ENCODE data around the gene ARHGAP42. TPM values are rescaled to one million over a fixed set of nuclear protein-coding genes. Genes with fewer than 3 reads are reported as not detected.
A peak's percentile ranks its signal among the peaks of the same experiment; 100 is the strongest.

ARHGAP42 gene
- total RNA-seq, 1 experiment from 2014 or later: 8.0 TPM

- Histone ChIP-seq H3K4me1 (ENCODE audit: insufficient read depth, low read length, poor library complexity, severe bottlenecking) (peaks cover 7% of the 10 kb centered on the region), H3K27ac (ENCODE audit: low read depth, low read length, poor library complexity, severe bottlenecking) (no peak overlapping the region), H3K36me3 (ENCODE audit: insufficient read depth, low read length, poor library complexity, severe bottlenecking) (no peaks in the 10 kb centered on the region), H3K4me3 (ENCODE audit: low read depth, low read length, poor library complexity, severe bottlenecking) (no peak overlapping the region), H3K27me3 (replicated peaks; ENCODE audit: insufficient read depth, low read depth, low read length, poor library complexity) (no peaks in the 10 kb centered on the region), H3K9me3 (ENCODE audit: low read depth, low read length, poor library complexity, severe bottlenecking) (no peaks in the 10 kb centered on the region)
- TF ChIP-seq, protein P1, sequence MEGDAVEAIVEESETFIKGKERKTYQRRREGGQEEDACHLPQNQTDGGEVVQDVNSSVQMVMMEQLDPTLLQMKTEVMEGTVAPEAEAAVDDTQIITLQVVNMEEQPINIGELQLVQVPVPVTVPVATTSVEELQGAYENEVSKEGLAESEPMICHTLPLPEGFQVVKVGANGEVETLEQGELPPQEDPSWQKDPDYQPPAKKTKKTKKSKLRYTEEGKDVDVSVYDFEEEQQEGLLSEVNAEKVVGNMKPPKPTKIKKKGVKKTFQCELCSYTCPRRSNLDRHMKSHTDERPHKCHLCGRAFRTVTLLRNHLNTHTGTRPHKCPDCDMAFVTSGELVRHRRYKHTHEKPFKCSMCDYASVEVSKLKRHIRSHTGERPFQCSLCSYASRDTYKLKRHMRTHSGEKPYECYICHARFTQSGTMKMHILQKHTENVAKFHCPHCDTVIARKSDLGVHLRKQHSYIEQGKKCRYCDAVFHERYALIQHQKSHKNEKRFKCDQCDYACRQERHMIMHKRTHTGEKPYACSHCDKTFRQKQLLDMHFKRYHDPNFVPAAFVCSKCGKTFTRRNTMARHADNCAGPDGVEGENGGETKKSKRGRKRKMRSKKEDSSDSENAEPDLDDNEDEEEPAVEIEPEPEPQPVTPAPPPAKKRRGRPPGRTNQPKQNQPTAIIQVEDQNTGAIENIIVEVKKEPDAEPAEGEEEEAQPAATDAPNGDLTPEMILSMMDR (conservative IDR thresholded peaks at IDR 0.05; ENCODE audit: low read depth, low read length): no peak
- no peak for TF ChIP-seq EZH2 (IDR thresholded peaks at IDR 0.05; ENCODE audit: borderline replicate concordance, low read depth, low read length, poor library complexity, severe bottlenecking)
- ChIA-PET POLR2A (ENCODE audit: low non-redundant PET) (no interaction called here), CTCF (no interaction called here)
- BruUV-seq (replicated peaks): no TSS peak
- intact Hi-C loops (cut with micrococcal nuclease; ENCODE audit: unreplicated experiment): no loop called here
- peak; percentile 46 for DNase-seq (ENCODE audit: low spot score)
Observed at GRCh38 chr11:100849009-100849900, 162.2 kb downstream of the ARHGAP42 start.

DNA sequence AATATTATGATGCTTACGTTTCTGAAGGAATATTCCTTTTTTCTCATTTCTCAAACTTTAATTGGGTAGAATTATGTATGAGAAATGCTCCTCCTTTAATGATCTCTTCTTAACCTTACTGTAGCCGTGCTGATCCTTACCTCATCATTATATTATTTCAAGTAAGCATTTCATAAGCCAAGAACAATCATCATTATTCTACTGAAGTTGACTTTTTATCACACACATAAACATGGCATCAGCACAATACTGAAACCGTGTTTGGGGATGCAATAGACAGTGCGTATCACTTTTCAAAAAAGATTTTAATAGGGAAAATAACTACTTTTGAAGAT lies 162.8 kb downstream of the ARHGAP42 start:
- POLR2A ChIA-PET (ENCODE audit: low non-redundant PET): no interaction called here
- intact Hi-C loops (cut with micrococcal nuclease; ENCODE audit: unreplicated experiment): no loop called here

DNA sequence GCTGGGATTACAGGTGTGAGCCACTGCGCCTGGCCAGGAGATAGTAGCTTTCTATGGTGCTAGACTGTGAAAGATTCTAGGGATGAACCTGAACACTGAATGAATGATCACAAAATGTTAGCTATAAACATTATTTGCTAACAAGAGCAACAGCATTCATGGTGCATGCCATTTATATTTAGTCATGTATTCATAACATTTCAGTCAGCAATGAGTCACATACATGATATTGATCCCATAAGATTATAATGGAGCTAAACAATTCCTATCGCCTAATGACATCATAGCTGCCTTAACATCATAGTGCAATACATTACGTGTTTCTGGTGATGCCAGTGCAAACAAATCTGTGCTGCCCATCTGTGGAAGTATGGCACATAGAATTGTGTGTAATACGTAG lies 164.1 kb downstream of the ARHGAP42 start:
- CTCF ChIA-PET: no interaction called here

More for the DNA sequence above, 162.8 kb downstream of the ARHGAP42 start:
- Histone ChIP-seq H3K4me1 (ENCODE audit: insufficient read depth, low read length, poor library complexity, severe bottlenecking) (peaks cover 7% of the 10 kb centered on the region), H3K9me3 (ENCODE audit: low read depth, low read length, poor library complexity, severe bottlenecking) (no peaks in the 10 kb centered on the region), H3K27me3 (replicated peaks; ENCODE audit: insufficient read depth, low read depth, low read length, poor library complexity) (no peaks in the 10 kb centered on the region), H3K27ac (ENCODE audit: low read depth, low read length, poor library complexity, severe bottlenecking) (no peak overlapping the region), H3K4me3 (ENCODE audit: low read depth, low read length, poor library complexity, severe bottlenecking) (no peak overlapping the region), H3K36me3 (ENCODE audit: insufficient read depth, low read length, poor library complexity, severe bottlenecking) (no peaks in the 10 kb centered on the region)
- TF ChIP-seq, protein P1 (conservative IDR thresholded peaks at IDR 0.05; ENCODE audit: low read depth, low read length): no peak
- TF ChIP-seq EZH2 (IDR thresholded peaks at IDR 0.05; ENCODE audit: borderline replicate concordance, low read depth, low read length, poor library complexity, severe bottlenecking): no peak
- BruUV-seq (replicated peaks): no TSS peak
- CTCF ChIA-PET: no interaction called here
- no peak for DNase-seq (ENCODE audit: low spot score)

More for the DNA sequence above, 164.1 kb downstream of the ARHGAP42 start:
- H3K4me3 ChIP-seq (ENCODE audit: low read depth, low read length, poor library complexity, severe bottlenecking): no peak overlapping the region
- peaks cover 14% of the 10 kb centered on the region for H3K4me1 ChIP-seq (ENCODE audit: insufficient read depth, low read length, poor library complexity, severe bottlenecking)
- no peak for DNase-seq (ENCODE audit: low spot score)
- H3K27me3 ChIP-seq (replicated peaks; ENCODE audit: insufficient read depth, low read depth, low read length, poor library complexity): no peaks in the 10 kb centered on the region
- H3K36me3 ChIP-seq (ENCODE audit: insufficient read depth, low read length, poor library complexity, severe bottlenecking): no peaks in the 10 kb centered on the region
- no TSS peak for BruUV-seq (replicated peaks)
- intact Hi-C loops (cut with micrococcal nuclease; ENCODE audit: unreplicated experiment): no loop called here
- no peaks in the 10 kb centered on the region for H3K9me3 ChIP-seq (ENCODE audit: low read depth, low read length, poor library complexity, severe bottlenecking)
- TF ChIP-seq, protein P1 (conservative IDR thresholded peaks at IDR 0.05; ENCODE audit: low read depth, low read length): no peak
- TF ChIP-seq EZH2 (IDR thresholded peaks at IDR 0.05; ENCODE audit: borderline replicate concordance, low read depth, low read length, poor library complexity, severe bottlenecking): no peak
- no peak overlapping the region for H3K27ac ChIP-seq (ENCODE audit: low read depth, low read length, poor library complexity, severe bottlenecking)
- POLR2A ChIA-PET (ENCODE audit: low non-redundant PET): interaction anchor here (0.6 kb wide), 1 partner anchor 283 kb away, joined by 4 read pairs; no protein-coding TSS in a partner anchor

Measured in A673 (cell line).